Heart right ventricle (tissue), 16 donors: ENCODE measurements around the gene CD99. TPM values are rescaled to one million over a fixed set of nuclear protein-coding genes. Genes with fewer than 3 reads are reported as not detected.
"Not testable (repeated sequence)": the region's sequence is repeated elsewhere in the genome, so short reads cannot be mapped to it uniquely, and the experiment has no call there.

Source experiments
- ATAC-seq, 8 donors: fragments of 200-7000 bp; cut with Tn5 transposase; one replicate each; pipeline ENCODE4 v1.9.1; 2020; ENCODE audit warnings: mild to moderate bottlenecking in 8 of 8, moderate library complexity in 8 of 8, moderate number of reproducible peaks in 1 of 8
- DNase-seq, 2 donors: peaks; one replicate each; pipeline ENCODE4 v3.0.0-alpha.2; 2020
- H3K27ac ChIP-seq, 10 donors: fragments of 200-600 bp; sonication (generic) in 2 of 10; one replicate each; pipeline versions ENCODE4 v1.5.0 to v1.8.0; 2020 to 2022; ENCODE audit warnings: mild to moderate bottlenecking in 3 of 10
- H3K27me3 ChIP-seq, 7 donors: fragments of 200-600 bp; one replicate each; pipeline ENCODE4 v1.8.0; 2021 to 2022; ENCODE audit warnings: mild to moderate bottlenecking in 2 of 7
- H3K36me3 ChIP-seq, 9 donors: fragments of 200-600 bp; sonication (generic) in 1 of 9; one replicate each; pipeline versions ENCODE4 v1.5.0 to v1.8.0; 2020 to 2022; ENCODE audit warnings: mild to moderate bottlenecking in 2 of 9
- H3K4me1 ChIP-seq, 9 donors: fragments of 200-600 bp; sonication (generic) in 1 of 9; one replicate each; pipeline versions ENCODE4 v1.5.0 to v1.8.0; 2020 to 2022; ENCODE audit warnings: mild to moderate bottlenecking in 4 of 9
- H3K4me3 ChIP-seq, 10 donors: fragments of 200-600 bp; sonication (generic) in 2 of 10; one replicate each; pipeline versions ENCODE4 v1.5.0 to v1.8.0; 2020 to 2022; ENCODE audit warnings: mild to moderate bottlenecking in 7 of 10, moderate library complexity in 2 of 10
- H3K9me3 ChIP-seq, 11 donors: fragments of 200-600 bp in 10 of 11; sonication (generic) in 2 of 11; one replicate each; pipeline versions ENCODE4 v1.5.0 to v1.8.0; 2013 to 2022; ENCODE audit warnings: mild to moderate bottlenecking in 2 of 11, control low read depth in 1 of 11, moderate library complexity in 1 of 11
- WGBS, 2 donors: extraction: QIAGEN DNeasy Blood & Tissue Kit; methylation state at CpG; one replicate each; pipeline ENCODE4 v1.1.7; 2013; ENCODE audit warnings: inconsistent platforms in 1 of 2; 5-methylcytosine and 5-hydroxymethylcytosine counted together
- intact Hi-C, 10 donors: fragments of 100-400 bp; cut with DNase I; formaldehyde crosslinking; loops; one replicate each; pipeline versions ENCODE4 v1.11.1 to v1.14.2; 2022
- polyA plus RNA-seq, 2 donors: library from polyadenylated mRNA; stranded (reverse); fragments of 200-250 nt; gene quantifications; one replicate each; pipeline ENCODE4 v1.2.3, GENCODE V29; 2013
- total RNA-seq, 10 donors: library from RNA; stranded (reverse); fragmentation: NEBNext Ultra II Directional in 3 of 10; extraction: Animal tissue kit (Norgen Biotek cat#: 25700) in 3 of 10; gene quantifications; one replicate each; pipeline versions ENCODE4 v1.2.1 to v1.2.4, GENCODE V29; 2021 to 2023
- TF ChIP-seq, protein P1 (sequence below), 9 donors: fragments of 200-600 bp; sonication (generic) in 2 of 9; IDR thresholded peaks; one replicate each; pipeline versions ENCODE4 v1.5.0 to v1.8.0; 2021 to 2022; ENCODE audit warnings: antibody characterized with exemption in 9 of 9, mild to moderate bottlenecking in 5 of 9, moderate library complexity in 1 of 9
- donor health status: Arrhythmogenic right ventricular cardiomyopathy.
- donor health status: ischemic (EF 13 %, LVEDD 7.1; RV severe dilation, severe dysfunction).
- donor health status: healthy with polysubstance abuse.
- donor health status: DM: no; HTN: yes; CAD: no.
- donor health status: DM: no; HTN: no; CAD: no.
- donor health status: ischemic (EF 25% LVEDD 6.9; RV normal size, moderate dysfunction).
- donor health status: ischemic (EF 25% LVEDD 5.7; RV mildly dilated, moderate dysfunction).
- donor health status: healthy.
- donor health status: DM: yes; HTN: yes; CAD: no.
- donor health status: Ischemic cardiomyopathy.
- donor health status: ischemic (EF 35%, LVEDD 5.7; RV mildly dilated, moderate dysfunction).
- donor health status: nonischemic (EF 11% LVEDD 7.7; RV severe dilation, severe dysfunction).
- donor health status: DM: yes; HTN: yes; CAD: no.
- donor health status: PGD.
- donor health status: ischemic (EF 29% LVEDD 5.4; RV normal size, mild dysfunction).
- donor health status: nonischemic (EF 23%, LVEDD 6.1; RV moderate dilation, normal function).

Gene CD99
- total and polyA plus RNA-seq, 12 donors: 202 to 419 (median 261) TPM

DNA sequence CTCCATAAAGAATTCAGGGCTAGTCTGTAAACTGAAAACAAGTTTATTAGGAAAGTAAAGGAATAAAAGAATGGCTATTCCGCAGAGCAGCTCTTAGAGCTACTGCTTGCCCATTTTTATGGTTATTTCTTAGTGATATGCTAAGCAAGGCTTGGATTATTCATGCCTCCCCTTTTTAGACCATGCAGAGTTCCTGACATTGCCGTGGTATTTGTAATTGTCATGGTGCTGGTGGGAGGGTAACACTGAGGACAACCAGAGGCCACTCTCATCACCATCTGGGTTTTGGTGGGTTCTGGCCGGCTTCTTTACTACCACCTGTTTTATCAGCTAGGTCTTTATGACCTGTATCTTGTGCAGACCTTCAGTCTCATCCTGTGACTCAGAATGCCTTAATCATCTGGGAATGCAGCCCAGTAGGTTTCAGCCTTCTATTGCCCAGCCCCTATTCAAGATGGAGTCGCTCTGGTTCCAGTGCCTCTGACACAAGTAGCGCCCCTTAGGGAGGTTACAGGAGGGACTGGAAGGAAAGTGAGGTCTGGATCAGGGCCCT lies 64.1 kb downstream of the CD99 start:
- ATAC-seq, H3K9me3 ChIP-seq, H3K36me3 ChIP-seq, H3K4me1 ChIP-seq, H3K4me3 ChIP-seq, DNase-seq, H3K27ac ChIP-seq, intact Hi-C loops: not testable (repeated sequence)
- H3K27me3 ChIP-seq: peaks cover 0 to 19% (median 0%) of the 10 kb centered on the region in 7 donors
- WGBS, 2 donors: 74 to 85% methylated on average over 5 of the region's 5 CpGs

DNA sequence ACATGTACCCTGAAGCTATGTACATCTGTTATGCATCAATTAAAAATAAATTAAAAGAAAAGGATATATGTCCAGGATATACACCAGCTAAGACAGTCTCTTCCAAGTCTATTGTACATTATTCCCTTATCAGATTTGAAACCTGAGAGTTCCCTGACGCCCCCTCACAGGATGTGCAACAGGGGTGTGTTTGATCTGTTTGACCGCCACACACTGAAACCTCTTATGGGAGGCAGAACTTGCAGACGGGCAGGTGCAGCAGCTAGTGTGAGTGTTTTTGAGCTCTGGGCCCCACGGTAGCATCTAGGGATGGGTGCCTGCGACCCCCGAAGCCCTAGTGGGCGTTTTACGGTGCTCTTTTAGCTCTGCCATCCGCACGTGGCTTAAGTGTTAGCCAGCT lies 65.5 kb downstream of the CD99 start:
- intact Hi-C loops: no loop called here
- H3K27me3 ChIP-seq: peaks cover 0 to 19% (median 0%) of the 10 kb centered on the region in 7 donors
- TF ChIP-seq, protein P1, sequence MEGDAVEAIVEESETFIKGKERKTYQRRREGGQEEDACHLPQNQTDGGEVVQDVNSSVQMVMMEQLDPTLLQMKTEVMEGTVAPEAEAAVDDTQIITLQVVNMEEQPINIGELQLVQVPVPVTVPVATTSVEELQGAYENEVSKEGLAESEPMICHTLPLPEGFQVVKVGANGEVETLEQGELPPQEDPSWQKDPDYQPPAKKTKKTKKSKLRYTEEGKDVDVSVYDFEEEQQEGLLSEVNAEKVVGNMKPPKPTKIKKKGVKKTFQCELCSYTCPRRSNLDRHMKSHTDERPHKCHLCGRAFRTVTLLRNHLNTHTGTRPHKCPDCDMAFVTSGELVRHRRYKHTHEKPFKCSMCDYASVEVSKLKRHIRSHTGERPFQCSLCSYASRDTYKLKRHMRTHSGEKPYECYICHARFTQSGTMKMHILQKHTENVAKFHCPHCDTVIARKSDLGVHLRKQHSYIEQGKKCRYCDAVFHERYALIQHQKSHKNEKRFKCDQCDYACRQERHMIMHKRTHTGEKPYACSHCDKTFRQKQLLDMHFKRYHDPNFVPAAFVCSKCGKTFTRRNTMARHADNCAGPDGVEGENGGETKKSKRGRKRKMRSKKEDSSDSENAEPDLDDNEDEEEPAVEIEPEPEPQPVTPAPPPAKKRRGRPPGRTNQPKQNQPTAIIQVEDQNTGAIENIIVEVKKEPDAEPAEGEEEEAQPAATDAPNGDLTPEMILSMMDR (IDR thresholded peaks at IDR 0.05): no peak
- H3K4me3 ChIP-seq: no peak overlapping the region
- no peaks in the 10 kb centered on the region for H3K4me1 ChIP-seq
- no peak for DNase-seq
- H3K9me3 ChIP-seq: peaks cover 0 to 4% (median 0%) of the 10 kb centered on the region in 11 donors
- ATAC-seq: no peak
- no peaks in the 10 kb centered on the region for H3K36me3 ChIP-seq
- 76 to 84% methylated on average over 10 of the region's 10 CpGs for WGBS, 2 donors
- H3K27ac ChIP-seq: no peak overlapping the region

DNA sequence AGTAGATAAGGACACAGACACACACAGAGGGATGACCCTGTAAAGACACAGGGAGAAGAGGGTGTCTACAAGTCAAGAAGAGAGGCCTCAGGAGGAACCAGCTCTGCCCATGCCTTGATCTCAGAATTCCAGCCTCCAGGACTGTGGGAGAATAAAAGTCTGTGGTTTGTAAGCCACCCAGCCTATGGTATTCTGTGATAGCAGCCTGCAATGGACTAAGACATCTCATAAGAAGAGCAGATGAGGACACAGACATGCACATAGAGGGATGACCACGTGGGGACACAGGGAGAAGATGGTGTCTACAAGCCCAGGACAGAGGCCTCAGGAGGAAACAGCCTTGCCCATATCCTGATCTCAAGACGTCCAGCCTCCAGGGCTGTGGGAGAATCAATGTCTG lies 70.2 kb downstream of the CD99 start:
- TF ChIP-seq, protein P1 (IDR thresholded peaks at IDR 0.05): no peak
- 64 to 76% methylated on average over 2 of the region's 2 CpGs for WGBS, 2 donors
- intact Hi-C loops: no loop called here
- Histone ChIP-seq H3K27ac (no peak overlapping the region), H3K9me3 (peaks cover 0 to 4% (median 0%) of the 10 kb centered on the region in 11 donors), H3K27me3 (peaks cover 0 to 3% (median 0%) of the 10 kb centered on the region in 7 donors), H3K4me1 (no peaks in the 10 kb centered on the region), H3K36me3 (no peaks in the 10 kb centered on the region), H3K4me3 (no peak overlapping the region)
- no peak for ATAC-seq
- no peak for DNase-seq

DNA sequence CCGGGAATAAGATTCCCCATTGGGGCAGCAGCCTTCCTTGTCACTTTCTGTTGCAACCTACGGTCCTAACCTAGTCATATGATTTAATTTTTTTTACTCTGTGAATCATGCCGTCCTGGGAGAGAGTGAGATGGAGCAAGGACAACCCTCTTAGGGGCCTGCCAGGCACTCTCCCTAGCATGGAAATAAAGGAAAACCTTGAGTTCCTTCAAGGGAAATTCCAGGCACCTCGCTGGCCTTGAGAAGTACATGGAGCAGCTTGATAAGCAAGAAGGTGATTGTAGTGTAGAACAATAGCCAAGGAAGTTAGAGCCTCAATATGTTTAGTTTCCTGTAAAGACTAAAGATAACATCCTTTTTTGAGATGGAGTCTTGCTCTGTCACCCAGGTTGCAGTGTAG lies 71.6 kb downstream of the CD99 start:
- intact Hi-C loops, H3K4me3 ChIP-seq, H3K9me3 ChIP-seq, H3K4me1 ChIP-seq, H3K27me3 ChIP-seq, DNase-seq, H3K27ac ChIP-seq, H3K36me3 ChIP-seq: not testable (repeated sequence)
- peak in 7 of 8 donors; percentile 16 to 36 (median 24) for ATAC-seq
- 63 to 71% methylated on average over 4 of the region's 4 CpGs for WGBS, 2 donors

DNA sequence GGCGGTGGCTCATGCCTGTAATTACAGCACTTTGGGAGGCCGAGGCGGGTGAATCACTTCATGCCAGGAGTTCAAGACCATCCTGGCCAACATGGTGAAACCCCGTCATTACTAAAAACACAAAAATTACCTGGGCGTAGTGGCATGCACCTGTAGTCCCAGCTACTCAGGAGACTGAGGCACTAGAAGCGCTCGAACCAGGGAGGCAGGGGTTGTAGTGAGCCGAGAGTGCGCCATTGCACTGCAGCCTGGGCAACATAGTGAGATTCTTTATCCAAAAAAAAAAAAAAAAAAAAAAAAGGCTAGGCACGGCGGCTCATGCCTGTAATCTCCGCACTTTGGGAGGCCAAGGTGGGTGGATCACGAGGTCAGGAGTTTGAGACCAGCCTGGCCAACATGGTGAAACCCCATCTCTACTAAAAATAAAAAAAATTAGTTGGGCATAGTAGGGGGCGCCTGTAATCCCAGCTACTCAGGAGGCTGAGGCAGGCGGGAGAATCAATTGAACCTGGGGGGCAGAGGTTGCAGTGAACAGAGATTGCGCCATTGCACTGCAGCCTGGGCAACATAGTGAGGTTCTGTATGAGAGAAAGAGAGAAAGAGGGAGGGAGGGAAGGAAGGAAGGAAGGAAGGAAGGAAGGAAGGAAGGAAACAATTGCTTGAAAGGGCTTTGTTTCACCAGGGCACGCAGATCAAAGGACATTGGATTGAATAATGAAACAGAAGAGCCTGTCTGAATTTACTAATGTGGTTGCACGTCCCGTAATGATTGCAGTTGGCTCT lies 73.9 kb downstream of the CD99 start:
- H3K9me3 ChIP-seq, H3K27ac ChIP-seq, H3K27me3 ChIP-seq, DNase-seq, H3K4me3 ChIP-seq, H3K36me3 ChIP-seq, intact Hi-C loops, ATAC-seq: not testable (repeated sequence)
- H3K4me1 ChIP-seq: peaks cover 0 to 13% (median 0%) of the 10 kb centered on the region in 9 donors
- 84 to 87% methylated on average over 19 of the region's 19 CpGs for WGBS, 2 donors

DNA sequence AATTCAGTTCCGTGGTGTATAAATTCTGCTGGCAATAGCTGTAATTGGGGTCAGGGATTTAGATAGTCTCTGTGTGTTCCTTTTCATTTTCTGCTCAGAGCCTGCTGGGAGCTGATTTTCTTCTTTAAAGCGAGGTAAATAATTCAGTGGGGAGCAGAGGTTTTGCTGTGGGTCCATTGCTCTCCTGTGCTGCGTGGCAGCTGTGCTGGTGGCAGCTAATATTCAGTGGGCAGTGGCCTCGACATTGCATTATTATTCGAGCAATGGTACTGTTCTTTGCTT lies 74.4 kb downstream of the CD99 start:
- DNase-seq (no peak), ATAC-seq (no peak)
- no peaks in the 10 kb centered on the region for H3K27me3 ChIP-seq
- TF ChIP-seq, protein P1 (IDR thresholded peaks at IDR 0.05): no peak
- H3K4me1 ChIP-seq: peaks cover 0 to 13% (median 0%) of the 10 kb centered on the region in 9 donors
- WGBS, 2 donors: 85 to 88% methylated on average over 5 of the region's 5 CpGs
- intact Hi-C loops: no loop called here
- no peak overlapping the region for H3K27ac ChIP-seq
- peaks cover 0 to 6% (median 0%) of the 10 kb centered on the region in 11 donors for H3K9me3 ChIP-seq
- no peaks in the 10 kb centered on the region for H3K36me3 ChIP-seq
- no peak overlapping the region for H3K4me3 ChIP-seq
